ENCODE data around the gene ERAP2.

DNA sequence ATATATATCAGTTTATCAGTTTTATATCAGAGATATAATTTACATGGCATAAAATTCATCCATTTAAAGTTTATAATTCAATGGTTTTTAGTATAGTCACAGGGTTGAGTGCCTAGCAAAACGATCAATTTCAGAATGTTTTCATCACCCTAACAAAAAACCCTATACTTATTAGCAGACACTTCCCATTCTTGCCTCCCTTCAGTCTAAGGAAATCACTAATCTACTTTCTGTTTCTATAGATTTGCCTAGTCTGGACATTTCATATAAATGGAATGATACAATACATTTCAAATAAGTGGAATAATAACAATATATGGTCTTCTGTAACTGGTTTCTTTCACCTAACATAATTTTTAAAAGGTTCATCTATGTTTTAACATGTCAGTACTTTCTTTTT is 50.0 kb downstream of the ERAP2 start:
- TF ChIP-seq POLR2A (IDR thresholded peaks at IDR 0.05; ENCODE audit: low read depth, low read length), result no peak
- TF ChIP-seq TAF1 (IDR thresholded peaks at IDR 0.05; ENCODE audit: low read depth, low read length), result no peak
- TF ChIP-seq POLR2AphosphoS5 (IDR thresholded peaks at IDR 0.05; ENCODE audit: low read depth, low read length), result no peak
- TF ChIP-seq PAX5 (IDR thresholded peaks at IDR 0.05; ENCODE audit: insufficient read depth, low read length, severe bottlenecking), result no peak
- no peak for TF ChIP-seq POU2F2 (IDR thresholded peaks at IDR 0.05; ENCODE audit: low read depth, low read length)
- no peak for TF ChIP-seq SPI1 (IDR thresholded peaks at IDR 0.05; ENCODE audit: low read depth, low read length)

All from GM12891 (cell line).